HG03469 (cell line): ENCODE data around the gene VILL.
"Not testable (repeated sequence)": the region's sequence is repeated elsewhere in the genome, so short reads cannot be mapped to it uniquely, and the experiment has no call there.

Experiments used
- ATAC-seq: cut with Tn5 transposase; IDR thresholded peaks from one replicate; pipeline ENCODE4 v1.9.1; 2021; ENCODE audit warnings: mild to moderate bottlenecking, moderate library complexity, moderate number of reproducible peaks; ENCODE audit not compliant: unreplicated experiment

The VILL gene

DNA sequence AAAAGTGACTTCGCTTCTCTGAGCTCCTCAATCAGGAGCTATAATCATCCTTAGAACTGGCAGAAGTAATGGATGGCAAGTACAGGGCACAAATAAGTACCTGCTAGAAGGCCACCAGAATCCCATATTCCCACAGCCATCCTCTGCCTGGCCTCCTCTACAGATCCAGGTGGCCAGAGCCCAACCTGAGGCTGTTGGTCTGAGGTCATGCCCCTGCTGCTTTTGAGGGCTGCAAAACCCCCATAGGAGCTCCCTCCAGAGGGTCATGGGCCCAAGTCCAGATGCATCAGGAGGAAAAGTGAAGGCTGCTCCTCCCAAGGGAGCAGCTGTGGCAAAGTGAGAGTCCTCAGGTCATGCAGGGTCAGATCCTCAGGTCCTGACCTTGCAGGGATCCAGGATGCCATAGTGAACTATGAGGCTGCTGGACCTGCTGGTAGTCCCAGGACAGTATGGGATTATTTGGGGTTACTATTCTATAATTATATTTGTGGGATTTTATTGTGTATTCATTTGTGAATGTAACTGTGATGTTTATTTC is 41.8 kb downstream of the VILL start:
- no peak for ATAC-seq

DNA sequence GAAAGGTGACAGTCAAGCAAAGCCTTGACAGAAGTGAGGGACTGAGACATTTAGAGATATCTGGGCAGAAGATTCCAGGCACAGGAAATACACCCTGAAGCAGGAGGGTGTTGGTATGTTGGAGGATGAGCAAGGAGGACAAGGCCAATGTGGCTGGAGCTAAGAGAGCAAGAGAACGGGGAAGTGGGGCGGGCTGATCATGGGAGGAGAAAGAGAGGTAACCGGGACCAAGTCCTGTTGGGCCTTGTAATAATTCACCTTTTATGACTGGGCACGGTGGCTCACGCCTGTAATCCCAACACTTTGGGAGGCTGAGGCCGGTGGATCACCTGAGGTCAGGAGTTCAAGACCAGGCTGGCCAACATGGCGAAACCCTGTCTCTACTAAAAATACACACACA is 43.0 kb downstream of the VILL start:
- not testable (repeated sequence) for ATAC-seq

DNA sequence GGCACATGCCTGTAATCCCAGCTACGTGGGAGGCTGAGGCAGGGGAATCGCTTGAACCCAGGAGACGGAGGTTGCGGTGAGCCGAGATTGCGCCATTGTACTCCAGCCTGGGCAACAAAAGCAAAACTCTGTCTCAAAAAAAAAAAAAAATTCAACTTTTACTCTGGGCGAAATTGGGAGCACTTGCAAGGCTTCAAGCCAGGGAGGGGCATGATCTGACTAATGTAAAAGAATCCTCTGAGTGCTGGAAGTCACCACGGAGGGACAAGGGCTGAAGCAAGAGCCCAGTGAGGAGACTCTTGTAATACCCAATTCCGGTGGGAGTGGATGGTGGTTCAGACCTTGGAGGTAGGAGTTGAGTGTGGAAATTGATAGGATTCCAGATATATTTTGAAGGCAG is 43.7 kb downstream of the VILL start:
- not testable (repeated sequence) for ATAC-seq

DNA sequence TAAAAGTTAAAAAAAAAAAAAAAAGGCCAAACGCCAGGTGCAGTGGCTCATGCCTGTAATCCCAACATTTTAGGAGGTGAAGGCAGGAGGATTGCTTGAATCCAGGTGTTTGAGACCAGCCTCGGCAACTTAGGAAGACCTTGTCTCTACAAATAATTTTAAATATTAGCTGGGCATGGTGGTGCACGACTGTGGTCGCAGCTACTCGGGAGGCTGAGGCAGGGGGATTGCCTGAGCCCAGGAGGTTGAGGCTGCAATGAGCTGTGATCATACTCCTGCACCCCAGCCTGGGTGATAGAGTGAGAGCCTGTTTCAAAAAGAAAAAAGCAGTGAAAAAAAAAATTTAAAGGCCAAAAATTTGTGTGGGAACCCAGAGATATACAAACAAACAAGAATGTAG is 45.7 kb downstream of the VILL start:
- ATAC-seq, result no peak

DNA sequence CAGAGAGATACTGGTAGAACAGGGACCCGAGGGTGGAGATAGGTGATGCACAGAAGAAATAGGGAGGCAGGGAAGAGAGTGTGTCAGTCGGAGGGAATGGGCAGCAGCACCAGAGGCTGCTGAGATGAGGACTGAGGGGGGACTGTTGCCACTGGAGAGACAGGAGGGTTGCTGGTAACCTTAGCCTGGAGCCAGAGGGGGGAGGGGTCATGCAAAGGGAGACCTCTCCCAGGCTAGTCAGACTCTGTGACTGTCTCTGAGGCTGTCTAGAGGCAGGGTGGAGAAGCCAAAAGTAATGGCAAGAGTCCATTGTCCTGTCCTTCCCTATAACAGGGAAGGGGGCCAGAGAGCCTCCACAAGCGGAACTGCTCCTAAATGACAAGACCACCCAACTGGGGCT is 46.3 kb downstream of the VILL start:
- no peak for ATAC-seq

DNA sequence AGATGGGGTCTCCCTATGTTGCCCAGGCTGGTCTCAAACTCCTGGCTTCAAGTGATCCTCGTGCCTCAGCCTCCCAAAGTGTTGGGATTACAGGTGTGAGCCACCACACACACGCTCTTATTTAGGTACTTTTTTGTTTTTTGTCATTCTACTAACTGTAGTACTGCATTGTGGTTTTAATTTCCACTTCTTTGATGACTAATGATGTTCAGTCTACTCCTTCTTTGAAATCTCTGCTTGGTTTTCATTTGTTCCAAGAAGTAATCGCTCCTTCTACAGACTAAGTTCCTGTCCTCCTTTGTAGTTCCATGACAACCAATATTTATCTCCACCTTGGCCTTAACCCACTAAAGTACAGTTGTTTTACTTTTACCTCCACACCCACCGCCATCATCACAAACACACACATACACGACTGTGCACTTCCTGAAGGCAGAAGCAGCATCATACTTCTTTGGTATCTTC is 47.9 kb downstream of the VILL start:
- no peak for ATAC-seq

DNA sequence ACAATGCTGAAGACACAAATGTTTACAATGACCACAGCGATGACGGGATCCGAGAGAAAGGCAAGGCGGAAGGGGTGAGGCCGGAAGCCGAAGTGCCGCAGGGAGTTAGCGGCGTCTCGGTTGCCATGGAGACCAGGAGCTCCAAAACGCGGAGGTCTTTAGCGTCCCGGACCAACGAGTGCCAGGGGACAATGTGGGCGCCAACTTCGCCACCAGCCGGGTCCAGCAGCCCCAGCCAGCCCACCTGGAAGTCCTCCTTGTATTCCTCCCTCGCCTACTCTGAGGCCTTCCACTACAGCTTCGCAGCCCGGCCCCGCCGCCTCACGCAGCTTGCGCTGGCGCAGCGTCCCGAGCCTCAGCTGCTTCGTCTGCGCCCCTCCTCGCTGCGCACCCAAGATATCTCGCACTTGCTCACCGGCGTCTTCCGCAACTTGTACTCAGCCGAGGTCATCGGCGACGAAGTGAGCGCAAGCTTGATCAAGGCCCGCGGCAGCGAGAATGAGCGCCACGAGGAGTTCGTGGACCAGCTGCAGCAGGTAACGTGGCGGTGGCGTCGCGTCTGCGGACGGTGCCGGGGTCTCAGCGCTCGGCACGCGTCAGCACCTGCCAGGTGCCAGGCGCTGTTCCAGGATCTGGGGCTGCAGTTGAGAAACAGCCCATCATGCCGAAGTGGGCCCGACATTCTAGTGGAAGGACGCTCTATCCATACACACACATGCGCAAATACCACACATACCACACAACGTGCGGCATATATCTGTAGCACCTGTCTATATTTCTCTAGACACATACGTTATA is 48.7 kb downstream of the VILL start, which contains the start of gene DLEC1:
TSS of gene DLEC1 (plus strand) at position 108 of the 798 bp plus-strand sequence. CDS start at position 126, 18 bp downstream.
- ATAC-seq, result peak; percentile 60

DNA sequence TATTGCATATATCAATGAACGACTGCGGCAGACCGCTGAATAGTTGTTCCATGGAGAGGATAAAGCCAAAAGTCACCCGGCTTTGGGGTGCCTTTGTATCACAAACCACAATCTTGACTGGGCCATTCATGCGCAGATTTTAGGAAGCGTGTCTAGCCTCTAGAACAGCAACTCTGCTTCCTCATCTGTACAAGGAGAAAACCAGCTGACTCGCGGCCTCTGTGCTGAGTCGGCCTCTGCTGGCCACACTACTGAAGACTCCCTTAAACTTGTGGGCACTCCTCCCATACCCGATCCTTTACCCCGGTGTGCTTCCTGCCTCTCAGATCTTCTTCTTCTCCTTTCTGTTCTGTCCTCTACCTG is 49.3 kb downstream of the VILL start:
- peak; percentile 33 for ATAC-seq

DNA sequence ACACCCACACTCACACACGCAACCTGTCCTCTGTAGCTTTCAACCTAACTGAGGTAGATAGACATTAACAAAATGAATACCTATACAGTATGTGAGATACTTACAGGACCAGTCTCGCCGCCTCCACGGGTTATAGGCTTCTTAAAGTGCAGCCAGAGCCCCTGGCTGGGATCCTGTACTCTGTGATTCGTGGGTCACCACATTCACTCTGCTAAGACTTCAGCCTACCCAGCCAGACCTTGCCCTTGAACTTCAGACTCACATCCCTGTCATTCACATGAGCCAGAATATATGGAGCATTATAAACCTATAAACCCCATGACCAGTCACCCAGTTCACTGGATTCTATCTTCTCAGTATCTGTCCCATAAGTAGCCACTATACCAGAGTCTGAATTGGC is 49.8 kb downstream of the VILL start:
- no peak for ATAC-seq

DNA sequence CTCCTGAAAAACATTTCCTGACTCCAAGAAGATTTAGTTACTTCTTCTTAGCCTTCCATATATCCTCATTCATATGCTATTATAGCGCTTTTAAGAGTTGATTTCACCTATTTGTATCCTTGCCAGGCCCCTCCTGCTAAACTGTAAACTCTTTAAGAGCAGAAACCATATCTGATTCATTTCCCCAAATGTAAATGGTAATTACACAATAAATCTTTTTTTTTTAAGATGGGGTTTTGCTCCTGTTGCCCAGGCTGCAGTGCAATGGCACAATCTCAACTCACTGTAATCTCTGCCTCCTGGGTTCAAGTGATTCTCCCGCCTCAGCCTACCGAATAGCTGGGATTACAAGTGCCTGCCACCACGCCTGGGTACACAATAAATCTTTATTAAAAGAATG is 52.9 kb downstream of the VILL start:
- ATAC-seq, result no peak

DNA sequence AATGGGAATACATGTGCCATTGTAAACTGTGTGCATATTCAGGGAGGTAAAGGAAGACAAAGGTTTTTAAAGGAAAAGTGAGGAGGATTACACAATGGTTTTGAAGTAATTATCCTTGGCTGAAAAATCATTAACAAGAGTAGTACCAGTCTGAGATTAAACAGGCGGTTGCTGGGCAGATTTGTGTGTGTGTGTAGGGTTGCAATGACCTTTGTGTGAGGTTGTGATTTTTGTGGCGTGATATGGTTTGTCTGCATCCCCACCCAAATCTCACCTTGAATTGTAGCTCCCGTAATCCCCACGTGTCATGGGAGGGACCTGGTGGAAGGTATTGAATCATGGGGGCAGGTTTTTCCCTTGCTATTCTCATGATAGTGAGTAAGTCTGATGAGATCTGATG is 55.4 kb downstream of the VILL start:
- no peak for ATAC-seq

DNA sequence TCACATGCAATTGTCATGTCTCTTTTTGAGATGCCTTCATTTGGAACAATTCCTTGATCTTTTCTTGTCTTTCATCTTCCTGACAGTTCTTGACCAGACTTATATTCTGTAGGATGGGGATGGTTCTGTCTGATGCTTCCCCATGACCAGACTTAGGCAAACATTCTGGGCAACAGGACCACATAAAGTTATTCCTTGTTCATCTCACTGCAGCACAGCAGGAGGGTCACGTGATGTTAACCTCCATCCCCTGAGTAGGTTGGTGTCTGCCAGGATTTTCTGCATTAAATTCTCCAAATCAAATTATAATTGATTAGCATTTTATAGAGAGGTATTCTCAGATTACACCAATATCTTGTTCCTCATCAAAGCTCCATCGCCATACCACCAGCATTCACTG is 56.2 kb downstream of the VILL start:
- ATAC-seq, result no peak

DNA sequence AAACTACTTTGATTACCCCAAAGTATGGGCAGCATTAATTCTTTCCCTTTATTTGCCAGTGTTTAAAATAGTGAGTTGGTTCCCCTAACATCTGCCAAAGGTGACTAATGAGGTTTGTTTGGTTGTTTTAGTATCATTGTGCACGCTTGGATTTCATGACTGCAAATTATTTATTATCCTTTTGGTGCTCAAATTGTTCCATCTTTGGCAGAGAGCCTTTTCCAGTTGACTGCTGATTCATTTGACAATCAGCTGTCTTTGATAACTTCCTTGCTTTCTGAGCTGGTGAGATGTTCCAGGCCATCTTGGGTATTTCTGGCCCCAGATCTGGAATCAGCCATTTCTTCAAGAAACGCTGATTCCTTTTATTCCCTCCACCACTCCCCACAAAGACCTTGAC is 57.3 kb downstream of the VILL start:
- no peak for ATAC-seq

DNA sequence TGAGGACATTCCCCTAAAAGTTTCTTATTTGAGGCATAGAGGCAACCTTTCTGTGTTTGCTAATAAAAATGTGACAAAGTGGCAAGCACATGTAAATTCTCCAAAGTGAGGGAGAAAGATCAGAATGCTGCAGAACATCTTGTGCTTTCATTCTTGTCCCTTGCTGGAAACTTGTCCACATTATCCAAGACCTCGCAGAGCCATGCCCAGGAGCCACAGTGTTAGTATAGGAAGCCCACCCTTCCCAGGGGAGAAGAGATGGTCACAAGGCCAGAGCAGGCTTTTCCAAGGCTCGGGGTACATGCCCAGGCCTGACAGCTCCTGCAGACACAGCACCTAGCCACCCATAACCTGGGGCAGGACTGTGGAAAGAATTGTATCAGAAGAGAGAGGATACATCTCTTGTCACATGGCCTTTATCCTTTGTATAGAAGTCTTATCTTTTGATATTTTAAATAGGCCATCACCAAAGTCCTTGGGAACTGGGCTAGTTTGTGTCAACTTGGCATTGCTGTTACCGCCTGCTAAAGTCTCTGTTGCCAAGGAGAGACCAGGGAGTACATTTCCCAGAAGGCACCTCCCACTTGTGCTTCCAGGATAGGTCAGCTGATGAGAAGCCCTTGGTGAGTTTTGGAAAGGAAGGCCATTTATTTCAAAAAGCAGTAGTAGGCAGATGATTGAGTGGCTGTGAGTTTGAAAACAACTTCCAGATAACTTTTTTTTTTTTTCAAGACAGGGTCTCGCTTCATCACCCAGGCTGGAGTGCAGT is 59.0 kb downstream of the VILL start:
- ATAC-seq, result no peak

DNA sequence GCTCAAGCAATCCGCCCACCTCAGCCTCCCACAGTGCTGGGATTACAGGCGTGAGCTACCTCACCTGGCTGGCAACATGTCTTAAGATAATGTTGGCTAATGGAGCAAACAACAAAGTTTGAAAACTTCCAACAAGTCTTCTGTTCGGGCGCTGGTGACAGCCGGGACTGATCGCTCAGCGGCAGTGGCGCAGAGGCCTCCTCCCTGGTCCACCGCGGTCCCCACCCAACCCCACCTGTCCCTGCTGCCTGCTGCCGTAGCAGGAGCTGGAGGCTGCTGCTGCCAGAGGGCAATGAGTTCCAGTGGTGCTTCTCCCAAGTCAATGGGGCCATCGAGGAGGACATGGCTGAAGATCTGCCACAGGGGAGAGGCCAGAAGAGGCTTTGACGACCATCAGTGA is 60.5 kb downstream of the VILL start:
- no peak for ATAC-seq

DNA sequence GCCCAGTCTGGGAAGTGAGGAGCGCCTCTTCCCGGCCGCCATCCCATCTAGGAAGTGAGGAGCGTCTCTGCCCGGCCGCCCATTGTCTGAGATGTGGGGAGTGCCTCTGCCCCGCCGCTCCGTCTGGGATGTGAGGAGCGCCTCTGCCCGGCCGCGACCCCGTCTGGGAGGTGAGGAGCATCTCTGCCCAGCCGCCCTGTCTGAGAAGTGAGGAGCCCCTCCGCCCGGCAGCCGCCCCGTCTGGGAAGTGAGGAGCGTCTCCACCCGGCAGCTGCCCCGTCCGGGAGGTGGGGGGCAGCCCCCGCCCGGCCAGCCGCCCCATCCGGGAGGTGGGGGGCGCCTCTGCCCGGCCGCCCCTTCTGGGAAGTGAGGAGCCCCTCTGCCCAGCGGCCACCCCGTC is 62.7 kb downstream of the VILL start:
- ATAC-seq, result not testable (repeated sequence)

DNA sequence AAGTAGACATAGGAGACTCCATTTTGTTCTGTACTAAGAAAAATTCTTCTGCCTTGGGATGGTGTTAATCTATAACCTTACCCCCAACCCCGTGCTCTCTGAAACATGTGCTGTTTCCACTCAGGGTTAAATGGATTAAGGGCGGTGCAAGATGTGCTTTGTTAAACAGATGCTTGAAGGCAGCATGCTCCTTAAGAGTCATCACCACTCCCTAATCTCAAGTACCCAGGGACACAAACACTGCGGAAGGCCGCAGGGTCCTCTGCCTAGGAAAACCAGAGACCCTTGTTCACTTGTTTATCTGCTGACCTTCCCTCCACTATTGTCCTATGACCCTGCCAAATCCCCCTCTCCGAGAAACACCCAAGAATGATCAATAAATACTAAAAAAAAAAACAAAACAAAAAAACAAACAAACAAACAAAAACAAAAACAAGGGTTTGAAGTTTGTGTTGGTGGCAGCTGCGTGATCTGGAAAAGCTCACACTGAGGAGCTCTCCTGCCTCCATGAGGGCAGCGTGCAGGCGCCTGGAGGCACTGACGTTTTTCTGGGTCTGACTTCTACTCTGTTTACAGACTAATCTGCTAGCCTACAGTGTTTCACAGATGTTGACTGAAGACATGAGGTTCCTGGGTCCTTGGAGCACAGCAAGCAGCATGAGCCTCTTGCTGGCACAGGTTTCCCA is 63.4 kb downstream of the VILL start:
- not testable (repeated sequence) for ATAC-seq

DNA sequence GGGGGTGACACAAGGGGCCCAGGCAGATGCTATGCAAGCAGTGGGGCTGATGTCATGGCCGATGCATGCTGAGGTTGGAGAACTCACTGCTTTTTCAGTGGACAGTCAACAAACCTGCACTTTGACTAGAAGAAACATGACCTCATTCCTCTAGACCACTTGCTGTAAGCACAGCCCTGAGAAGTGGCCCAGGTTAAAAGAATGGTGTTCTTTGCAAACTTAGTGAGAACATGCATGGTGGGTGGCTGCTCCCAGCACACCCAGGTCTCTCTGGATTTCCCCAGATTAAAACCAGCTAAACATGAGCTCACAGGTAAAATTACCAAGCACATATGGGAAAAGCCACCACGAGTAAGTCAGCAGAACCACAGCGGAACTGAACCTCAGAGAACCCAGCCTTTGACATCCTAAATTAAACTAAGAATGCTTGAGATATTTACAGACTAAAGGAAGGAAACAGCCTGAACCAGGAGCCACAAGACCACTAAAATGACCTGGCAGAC is 64.0 kb downstream of the VILL start:
- ATAC-seq, result no peak
